Breast epithelium (tissue), 3 donors: Measurements from ENCODE around the gene TPST1.

ENCODE experiments used
- CTCF ChIP-seq, 3 donors: fragments of 450-650 bp; IDR thresholded peaks; one replicate each; pipeline ENCODE4 v1.5.1; 2016 to 2017; ENCODE audit warnings: antibody characterized with exemption in 3 of 3, mild to moderate bottlenecking in 3 of 3, moderate library complexity in 3 of 3
- POLR2A ChIP-seq: fragments of 450-650 bp; IDR thresholded peaks from one replicate; pipeline ENCODE4 v1.6.1; 2016; ENCODE audit warnings: antibody characterized with exemption, mild to moderate bottlenecking, moderate library complexity
- POLR2AphosphoS5 ChIP-seq, 3 donors: sonication (generic); formaldehyde crosslinking; IDR thresholded peaks; one replicate each; pipeline ENCODE4 v1.6.1; 2017; ENCODE audit warnings: antibody characterized with exemption in 3 of 3

- TF ChIP-seq CTCF (IDR thresholded peaks at IDR 0.05) (no peak), POLR2AphosphoS5 (IDR thresholded peaks at IDR 0.05) (no peak), POLR2A (no peak)
Measured at GRCh38 chr7:66198469-66198868, 6.7 kb upstream of the TPST1 start.
